GM19452 (cell line): ENCODE measurements around the gene ABCC4.

Experiments used
- ATAC-seq: cut with Tn5 transposase; IDR thresholded peaks from one replicate; pipeline ENCODE4 v1.9.1; 2021; ENCODE audit not compliant: unreplicated experiment

The ABCC4 gene

DNA sequence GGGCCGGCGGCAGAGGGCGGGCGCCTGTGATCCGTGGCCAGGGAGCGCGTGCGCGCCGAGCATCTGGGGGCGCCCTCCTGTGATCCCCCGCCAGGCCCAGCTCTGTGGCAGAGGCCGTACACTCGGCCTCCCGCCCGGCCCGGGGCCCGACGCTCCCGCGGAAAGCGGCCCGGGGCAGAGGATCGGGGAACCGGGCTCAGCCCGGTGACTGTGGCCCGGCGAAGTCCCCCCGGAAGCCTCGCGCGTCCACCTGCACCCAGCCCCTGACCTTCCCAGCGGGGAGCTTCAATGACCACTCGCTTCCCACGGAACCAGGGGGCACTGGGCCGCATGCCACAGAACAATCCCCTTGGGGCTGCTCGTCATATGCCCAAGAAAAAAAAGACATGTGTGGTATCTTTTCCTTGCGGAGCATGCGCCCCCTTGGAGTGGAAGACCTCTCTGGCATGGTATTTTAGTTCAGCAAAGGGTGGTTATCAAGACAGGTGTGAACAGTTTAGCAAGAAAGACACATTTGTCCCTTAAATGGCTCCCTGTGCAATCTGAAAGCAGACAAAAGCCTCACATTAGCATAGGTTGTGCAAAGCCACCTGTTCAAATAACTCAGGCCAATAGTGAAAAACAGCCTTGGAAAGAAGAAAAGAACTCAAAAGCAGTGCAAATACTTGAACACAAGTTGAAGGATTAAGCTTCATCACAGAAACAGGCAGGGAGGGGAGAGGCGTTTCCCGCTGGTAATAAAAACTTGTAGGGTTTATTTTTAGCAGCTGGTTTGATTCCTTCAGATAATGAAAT lies 298.0 kb downstream of the ABCC4 start:
- ATAC-seq = no peak

DNA sequence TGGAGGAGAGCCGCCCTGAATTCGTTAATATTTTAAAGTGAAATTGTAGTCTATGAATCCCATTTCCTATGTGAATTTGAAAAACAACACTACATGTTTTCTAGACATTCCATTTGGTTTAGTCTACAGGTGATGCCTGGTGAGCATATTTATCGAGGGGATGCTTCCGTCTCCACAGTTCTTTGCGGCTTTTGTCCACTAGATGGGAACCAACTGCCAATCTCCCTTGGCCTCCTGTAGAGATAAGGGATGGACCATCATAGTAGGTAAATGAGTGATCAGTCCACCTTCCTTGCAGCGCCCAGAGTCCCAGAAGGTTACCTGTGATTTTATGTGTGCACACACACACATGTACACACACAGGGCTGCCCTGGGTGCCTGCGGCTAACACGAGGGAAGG lies 299.1 kb downstream of the ABCC4 start:
- no peak for ATAC-seq

- no peak for ATAC-seq
These were observed 301.4 kb downstream of the ABCC4 start for GRCh38 chr13:94999871-95000270.

DNA sequence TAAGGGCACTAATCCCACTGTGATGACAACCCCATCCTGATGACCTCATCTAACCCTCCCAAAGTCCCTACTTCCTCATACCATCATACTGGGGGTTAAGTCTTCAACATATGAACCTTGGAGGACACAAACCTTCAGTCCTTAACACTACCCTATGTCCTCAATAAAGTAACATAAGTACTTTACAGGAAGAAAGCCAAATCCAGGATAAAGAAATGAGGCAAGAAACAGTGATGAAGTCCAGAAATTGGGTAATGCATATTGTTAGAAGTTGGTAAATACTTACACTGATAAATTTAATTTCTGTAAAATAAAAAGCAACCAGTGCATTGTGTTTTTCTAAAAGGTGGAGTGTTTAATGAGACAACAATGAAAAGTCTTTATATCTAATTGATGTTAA lies 304.1 kb downstream of the ABCC4 start:
- no peak for ATAC-seq

DNA sequence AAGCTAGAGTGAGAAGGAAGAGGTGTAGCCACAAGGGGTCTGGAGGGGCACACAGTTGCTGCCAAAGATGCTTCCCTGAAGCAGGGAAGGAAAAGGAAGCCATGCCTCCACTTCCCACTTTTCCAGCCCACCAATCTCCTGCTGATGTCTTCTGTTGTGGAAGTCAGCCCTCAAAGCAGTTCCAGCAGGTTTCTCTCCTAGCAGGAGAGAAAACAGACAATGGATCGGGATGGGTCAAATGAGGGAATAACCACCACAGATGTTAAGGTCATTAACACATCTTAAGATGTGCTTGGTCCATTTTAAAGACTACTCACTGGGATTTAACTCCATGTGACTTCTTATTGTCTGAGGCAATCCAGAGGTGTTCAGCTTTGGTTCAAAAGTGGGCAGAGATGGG lies 304.8 kb downstream of the ABCC4 start:
- no peak for ATAC-seq

DNA sequence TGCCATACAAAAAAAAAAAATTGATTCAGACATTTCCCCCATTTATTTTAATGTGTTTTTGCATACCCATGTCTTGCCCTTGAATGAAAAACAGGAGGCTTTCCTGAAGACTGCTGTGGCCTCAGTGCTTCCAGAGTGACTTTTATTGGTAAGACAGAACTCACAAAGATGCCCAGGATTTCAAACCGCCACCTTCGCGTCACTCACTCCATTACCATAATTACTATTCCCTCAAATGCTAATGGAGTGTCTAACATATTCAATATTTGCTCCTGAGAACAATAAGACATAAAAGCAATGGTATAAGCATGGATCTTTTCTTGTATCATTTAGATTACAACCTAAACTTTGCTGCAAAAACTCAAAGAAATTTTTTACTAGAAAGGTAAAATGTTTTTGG lies 306.7 kb downstream of the ABCC4 start:
- no peak for ATAC-seq

DNA sequence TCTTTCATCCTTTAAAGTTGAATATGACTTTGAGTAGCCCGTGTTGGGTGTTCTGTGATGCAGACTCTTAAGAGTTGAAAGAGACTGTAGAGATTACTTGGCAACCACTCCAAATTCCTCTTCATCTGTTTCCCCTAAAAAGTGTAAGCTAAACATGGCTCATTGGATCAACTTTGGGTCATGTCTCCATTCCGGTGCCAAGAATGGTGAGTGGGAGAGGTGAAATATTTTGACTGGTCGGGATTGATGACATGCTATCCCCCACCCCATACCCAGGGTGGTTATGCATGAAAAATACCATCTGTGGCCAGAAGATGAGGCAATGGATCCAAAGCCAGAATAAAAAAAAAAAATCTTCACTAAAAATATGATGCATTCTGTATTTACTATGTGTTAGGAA lies 307.6 kb downstream of the ABCC4 start:
- no peak for ATAC-seq

DNA sequence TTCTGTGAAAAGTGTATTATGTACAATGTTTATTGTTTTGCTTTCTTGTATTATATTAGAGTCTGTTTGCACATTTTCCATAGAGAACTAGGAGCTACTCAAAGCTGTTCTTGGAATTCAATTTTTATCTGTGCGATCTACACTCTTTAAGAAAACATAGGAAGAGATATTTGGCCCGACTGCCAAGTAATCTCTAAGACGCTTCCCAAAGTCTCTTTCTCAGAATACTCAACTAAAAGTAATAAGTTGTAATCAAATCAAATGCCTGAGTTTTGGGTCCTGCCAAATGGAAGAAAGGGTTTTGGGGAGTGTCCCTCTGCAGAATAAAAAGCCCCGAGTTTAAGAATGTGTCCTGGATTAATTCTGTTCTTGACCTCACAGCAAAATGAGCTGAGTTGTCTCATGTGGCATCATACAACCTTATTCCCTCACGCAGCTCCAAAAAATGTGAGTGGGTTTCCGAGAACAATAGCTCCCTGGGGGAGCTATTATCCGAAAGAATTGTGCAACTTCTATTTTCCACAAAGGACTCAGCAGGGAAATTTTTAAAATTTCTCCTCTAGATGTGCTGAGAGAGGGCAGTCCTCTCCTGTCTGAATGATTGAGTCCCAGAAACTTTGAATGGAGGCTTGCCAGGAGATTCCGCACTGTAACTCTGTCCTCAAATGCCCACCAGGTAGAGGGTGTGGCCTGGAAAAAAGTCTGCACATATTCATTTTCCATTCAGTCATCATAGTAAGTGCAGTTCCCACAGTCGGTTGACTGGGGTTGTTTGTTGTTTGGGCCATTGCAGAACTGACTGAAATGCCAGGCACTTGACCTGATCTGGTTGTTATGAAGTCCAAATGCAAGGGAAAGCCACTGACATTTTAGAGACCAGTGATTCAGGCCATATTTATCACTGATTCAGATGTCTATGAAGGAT lies 309.0 kb downstream of the ABCC4 start:
- ATAC-seq = no peak

DNA sequence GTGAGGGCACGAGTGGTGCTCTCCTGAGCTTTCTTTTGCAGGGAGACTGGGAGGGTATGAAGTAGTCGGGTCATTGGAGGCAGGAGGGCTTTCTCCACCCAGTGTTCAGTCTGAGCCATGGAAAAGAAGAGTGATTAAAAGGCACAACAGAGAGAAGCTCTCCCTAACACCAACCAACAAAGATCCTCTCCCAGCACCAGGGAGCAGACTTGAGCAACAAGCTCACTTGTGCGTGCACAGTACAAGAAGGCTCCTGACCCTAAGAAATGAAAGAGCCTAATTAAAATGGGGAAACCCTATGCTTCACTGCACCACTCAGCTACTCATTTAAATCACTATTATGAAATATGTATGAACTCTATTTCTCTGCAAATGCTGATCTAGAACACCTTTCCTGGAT lies 312.6 kb downstream of the ABCC4 start:
- ATAC-seq = no peak

DNA sequence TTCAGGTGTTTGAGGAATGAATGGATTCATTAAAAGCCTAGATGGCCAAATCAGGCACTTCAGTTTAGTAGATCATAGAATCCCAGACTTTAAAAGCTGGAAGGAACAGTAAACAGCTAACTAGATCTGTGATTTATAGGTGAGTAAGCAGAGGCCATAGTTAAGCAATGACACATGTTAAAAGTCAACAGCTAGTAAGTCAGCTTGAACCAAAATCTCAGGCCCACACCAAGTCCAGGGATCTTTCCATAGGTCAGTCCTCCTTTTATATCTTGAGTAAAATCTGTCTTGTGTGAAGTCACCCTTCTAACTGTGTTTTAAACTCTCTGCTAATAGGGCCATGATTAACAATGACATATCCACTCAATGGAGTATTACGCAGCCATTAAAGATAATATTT lies 313.4 kb downstream of the ABCC4 start:
- ATAC-seq = no peak

DNA sequence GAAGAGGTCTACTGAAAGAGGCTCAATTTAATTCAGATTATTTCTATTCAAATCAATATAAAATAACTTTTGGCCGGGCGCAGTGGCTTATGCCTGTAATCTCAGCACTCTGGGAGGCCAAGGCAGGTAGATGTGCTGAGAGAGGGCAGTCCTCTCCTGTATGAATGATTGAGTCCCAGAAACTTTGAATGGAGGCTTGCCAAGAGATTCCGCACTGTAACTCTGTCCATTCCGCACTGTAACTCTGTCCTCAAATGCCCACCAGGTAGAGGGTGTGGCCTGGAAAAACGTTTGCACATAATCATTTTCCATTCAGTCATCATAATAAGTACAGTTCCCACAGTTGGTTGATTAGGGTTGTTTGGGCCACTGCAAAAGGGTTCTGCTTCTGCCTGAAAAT lies 314.2 kb downstream of the ABCC4 start:
- ATAC-seq = no peak

DNA sequence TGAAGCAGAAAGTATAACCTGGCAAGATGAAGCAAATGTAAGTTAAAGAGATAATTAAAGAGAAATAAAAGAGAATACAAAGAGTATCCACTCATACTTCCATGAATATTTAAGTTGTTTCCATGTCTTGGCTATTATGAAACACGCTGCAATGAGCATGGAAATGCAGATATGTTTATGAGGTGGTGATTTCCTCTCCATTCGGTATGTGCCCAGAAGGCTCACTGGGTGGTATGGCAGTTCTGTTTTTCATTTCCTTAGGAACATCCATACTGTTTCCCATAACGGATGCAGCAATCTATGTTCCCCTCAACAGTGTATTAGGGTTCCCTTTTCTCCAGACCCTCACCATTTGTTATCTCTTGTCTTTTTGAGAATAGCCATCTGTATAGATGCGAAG lies 316.3 kb downstream of the ABCC4 start:
- no peak for ATAC-seq

DNA sequence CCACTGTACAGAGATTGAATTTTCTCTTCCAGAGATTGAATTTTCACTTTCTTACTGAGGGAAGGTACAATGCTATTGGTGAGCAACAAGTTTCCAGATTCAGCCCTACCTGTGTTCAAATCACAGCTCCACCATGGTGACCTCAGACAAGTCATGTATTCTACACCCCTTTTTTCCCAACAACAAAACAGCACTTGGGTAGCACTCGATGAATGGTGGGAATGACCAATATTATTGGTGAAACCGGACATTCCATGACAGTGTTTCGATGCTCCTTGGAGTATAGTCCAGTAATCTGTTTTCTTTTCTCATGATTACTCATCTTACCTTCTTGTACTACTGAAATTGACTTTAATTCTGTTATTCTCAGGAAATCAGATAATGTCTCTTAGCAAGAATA lies 322.7 kb downstream of the ABCC4 start:
- ATAC-seq = no peak

DNA sequence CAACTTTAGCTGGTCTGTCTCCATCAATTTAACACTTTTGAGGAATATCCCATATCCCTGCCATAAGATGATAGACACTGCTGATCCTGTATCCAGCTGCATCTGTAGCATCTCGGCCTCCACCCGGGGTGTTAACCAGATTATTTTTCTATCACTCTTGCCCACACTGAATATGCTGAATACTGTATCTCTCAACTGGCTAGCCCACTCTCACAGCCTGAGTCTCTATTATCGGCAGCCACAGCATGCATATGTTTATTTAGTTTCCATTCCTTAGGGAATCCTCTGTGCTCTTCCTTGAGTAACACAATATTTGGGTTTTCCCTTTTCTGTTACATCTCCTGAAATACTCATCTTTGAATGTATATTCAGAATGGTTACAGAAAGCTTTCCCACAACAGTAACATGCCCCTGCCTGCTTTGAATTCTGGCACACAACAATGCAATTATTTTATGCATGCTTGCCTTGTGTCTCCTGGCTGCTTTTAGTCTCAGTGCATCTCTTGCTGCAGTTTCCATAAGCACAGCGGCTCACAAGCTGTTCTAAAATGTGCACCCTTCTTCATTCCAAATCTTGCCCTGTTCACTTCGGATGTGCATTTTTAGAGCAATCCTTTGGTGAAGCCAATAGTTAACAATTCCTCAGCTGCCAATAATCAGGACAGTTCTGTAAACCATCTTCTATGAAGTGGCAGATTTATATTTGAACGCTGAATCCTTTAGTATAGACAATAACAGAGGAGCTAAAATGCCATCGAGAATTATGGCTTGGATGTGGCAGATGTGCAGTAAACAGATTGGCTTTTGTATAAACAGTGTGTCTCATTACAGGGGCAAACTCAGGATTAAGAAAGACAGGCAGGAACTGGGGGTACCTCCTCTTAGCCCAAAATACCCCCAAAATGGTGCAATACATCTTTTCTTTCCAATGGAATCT lies 327.0 kb downstream of the ABCC4 start:
- no peak for ATAC-seq

DNA sequence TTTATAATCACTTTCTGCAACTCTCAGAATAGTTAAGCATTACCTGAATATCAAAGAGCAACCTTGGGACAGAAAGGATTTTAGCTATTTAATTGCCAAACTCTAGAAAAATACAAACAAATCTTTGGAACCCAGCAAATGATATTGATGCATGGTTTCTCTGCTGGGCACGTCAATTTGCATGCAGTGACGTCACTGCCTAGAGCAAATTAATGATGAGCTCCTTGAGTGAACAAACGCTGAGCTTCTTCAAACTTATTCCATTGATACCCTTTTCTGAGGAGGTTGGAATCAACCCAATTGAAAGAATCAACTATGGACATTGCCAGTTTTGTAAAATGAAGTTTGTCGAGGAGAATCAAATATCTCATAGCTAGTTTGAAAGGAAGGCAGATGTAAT lies 329.0 kb downstream of the ABCC4 start:
- ATAC-seq = no peak
